GM10266 (cell line): ENCODE data around the gene SLC26A1.
"Not testable (repeated sequence)": the region's sequence is repeated elsewhere in the genome, so short reads cannot be mapped to it uniquely, and the experiment has no call there.

Experiments
- DNase-seq: peaks from one replicate; pipeline ENCODE4 v3.0.0; 2012; ENCODE audit errors: extremely low spot score
- TF ChIP-seq, protein P1 (sequence below): IDR thresholded peaks from 2 replicates; pipeline ENCODE4 v1.5.1; 2012; ENCODE audit warnings: mild to moderate bottlenecking, low read depth; ENCODE audit not compliant: control insufficient read depth, insufficient read depth; ENCODE audit errors: missing control alignments

SLC26A1 gene

DNA sequence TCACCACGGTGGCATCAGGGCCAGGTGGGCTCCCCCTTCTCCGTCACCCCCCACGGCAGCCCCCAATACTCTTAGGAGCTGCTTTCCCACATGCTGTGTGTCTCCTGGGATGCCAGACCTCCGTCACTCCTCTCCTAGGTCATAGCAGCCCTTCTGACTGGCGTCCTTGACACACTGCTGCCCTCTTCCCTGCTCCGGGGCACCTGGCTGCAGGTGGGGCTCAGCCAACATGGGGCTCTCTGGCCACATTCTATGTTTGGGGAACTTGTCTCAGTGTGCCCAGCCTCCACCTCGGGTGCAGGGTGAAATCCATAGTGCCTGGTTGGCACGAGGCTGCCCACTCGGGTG, 47.1 kb downstream of the SLC26A1 start:
- TF ChIP-seq, protein P1, sequence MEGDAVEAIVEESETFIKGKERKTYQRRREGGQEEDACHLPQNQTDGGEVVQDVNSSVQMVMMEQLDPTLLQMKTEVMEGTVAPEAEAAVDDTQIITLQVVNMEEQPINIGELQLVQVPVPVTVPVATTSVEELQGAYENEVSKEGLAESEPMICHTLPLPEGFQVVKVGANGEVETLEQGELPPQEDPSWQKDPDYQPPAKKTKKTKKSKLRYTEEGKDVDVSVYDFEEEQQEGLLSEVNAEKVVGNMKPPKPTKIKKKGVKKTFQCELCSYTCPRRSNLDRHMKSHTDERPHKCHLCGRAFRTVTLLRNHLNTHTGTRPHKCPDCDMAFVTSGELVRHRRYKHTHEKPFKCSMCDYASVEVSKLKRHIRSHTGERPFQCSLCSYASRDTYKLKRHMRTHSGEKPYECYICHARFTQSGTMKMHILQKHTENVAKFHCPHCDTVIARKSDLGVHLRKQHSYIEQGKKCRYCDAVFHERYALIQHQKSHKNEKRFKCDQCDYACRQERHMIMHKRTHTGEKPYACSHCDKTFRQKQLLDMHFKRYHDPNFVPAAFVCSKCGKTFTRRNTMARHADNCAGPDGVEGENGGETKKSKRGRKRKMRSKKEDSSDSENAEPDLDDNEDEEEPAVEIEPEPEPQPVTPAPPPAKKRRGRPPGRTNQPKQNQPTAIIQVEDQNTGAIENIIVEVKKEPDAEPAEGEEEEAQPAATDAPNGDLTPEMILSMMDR, result no peak
- DNase-seq, result no peak

DNA sequence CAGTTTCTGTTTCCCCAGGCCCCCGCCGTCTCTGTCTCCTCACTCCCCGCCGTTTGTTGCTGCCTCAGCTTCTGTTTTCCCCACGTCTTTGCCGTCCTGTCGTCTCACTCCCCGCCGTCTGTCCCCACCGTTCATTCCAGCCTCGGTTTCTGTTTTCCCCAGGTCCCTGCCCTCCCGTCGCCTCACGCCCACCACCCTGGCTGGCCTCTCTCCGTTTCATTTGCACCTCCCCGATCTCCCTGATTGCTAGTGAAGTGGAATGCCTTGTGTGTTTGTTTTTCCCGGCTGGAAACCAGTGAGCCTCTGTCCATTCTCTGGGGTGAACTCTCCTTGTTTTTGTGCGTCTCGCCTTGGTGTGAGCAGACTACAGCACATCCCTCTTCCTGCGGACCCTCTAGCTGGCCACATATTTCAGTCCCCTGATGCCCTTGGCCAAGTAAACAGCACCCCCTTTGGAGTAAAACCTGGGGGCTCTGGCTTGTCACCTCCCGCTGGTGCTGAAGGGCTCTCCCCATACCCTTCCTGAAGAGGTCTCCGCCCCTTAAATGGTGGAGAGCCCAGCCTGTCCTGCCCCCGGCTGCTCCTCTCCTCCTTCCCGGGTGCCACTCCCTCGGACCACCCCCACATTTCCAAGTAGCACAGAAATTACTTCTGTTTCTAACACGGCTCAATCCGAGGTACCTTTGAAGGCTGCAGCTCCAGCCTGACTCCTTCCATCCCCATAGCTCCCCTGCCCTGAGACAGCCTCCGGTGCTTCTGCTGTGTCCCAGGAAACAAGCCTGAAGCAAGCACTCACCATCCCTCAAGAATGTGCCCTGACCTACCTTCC, 47.7 kb downstream of the SLC26A1 start:
- no peak for DNase-seq
- TF ChIP-seq, protein P1, result no peak

DNA sequence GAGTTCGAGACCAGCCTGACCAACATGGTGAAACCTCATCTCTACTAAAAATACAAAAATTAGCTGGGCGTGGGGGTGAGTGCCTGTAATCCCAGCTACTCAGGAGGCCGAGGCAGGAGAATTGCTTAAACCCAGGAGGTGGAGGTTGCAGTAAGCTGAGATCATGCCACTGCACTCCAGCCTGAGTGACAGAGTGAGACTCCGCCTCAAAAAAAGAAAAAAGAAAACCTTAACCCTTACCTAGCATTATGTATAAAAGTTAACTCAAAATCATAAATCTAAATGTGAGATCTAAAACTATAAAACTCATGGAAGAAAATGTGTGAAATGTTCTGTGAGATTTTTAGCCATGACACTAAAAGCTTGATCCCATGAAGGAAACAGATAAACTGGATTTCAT, 53.7 kb downstream of the SLC26A1 start:
- DNase-seq, result not testable (repeated sequence)
